Astrocyte (in vitro differentiated cells and primary cell): ENCODE measurements around the gene PTPN20.
"Not testable (repeated sequence)": the region's sequence is repeated elsewhere in the genome, so short reads cannot be mapped to it uniquely, and the experiment has no call there.

Experiments used
- CTCF ChIP-seq: IDR thresholded peaks from 2 replicates; pipeline ENCODE4 v1.5.1; 2011; ENCODE audit warnings: low read depth, mild to moderate bottlenecking, inconsistent platforms, low read length, moderate library complexity; ENCODE audit not compliant: insufficient read depth
- EZH2 ChIP-seq: IDR thresholded peaks from 2 replicates; pipeline ENCODE4 v1.6.1; 2012; ENCODE audit warnings: mild to moderate bottlenecking, low read length, inconsistent platforms; ENCODE audit not compliant: insufficient read depth

- not testable (repeated sequence) for TF ChIP-seq CTCF, EZH2
Measured at GRCh38 chr10:46896762-46897692, 14.2 kb upstream of the PTPN20 start.
